TTC549 (cell line): Measurements from ENCODE around the gene TEK.

Experiments used
- FAIRE-seq: peaks from 2 replicates; lab custom pipeline; 2012; peaks lifted over from hg19 to GRCh38; lab: Jason Lieb, UNC

The TEK gene

DNA sequence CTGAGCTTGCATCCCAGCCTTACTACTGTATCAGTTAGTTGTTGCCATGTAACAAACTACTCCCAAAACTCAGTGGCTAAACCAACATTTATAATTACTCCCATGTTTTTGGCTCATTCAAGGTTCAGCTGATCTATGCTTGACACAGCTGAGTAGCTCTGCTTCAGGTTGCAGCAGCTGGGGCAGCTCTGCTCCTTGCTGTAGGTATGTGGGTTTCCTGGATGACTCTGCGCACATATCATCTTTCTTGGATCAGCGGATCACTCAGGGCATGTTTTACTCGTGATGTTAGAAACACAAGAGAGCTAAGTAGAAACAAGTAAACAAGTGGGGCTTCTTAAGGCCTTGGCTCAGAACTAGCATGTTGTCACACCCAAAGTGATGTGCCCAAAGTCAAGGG lies 15.1 kb downstream of the TEK start:
- FAIRE-seq: no peak

- no peak for FAIRE-seq
Measured at GRCh38 chr9:27125030-27125429, 16.0 kb downstream of the TEK start.

GRCh38 chr9:27125936-27126335 lies 16.9 kb downstream of the TEK start:
- FAIRE-seq: no peak

- no peak for FAIRE-seq
Measured at GRCh38 chr9:27126670-27127069, 17.6 kb downstream of the TEK start.

DNA sequence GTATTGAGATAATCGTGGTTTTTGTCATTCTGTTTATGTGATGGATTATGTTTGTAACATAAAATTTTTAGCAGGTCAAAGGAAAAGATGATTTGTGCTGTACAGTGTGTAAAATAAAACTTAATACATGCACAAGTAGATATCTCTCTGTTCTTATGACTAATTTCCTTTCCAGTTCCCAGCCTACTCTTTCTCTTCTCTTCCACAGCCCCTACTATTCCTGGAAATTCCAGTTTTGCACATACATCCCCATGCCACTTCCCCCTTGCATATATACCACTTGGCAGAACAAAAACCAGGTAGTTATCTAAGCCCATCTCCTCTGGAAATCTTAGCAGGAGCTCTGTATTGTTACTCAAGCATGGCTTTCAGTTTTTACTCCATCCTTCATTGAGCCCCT lies 20.2 kb downstream of the TEK start:
- FAIRE-seq: no peak

GRCh38 chr9:27131731-27132130 lies 22.7 kb downstream of the TEK start:
- FAIRE-seq: no peak

DNA sequence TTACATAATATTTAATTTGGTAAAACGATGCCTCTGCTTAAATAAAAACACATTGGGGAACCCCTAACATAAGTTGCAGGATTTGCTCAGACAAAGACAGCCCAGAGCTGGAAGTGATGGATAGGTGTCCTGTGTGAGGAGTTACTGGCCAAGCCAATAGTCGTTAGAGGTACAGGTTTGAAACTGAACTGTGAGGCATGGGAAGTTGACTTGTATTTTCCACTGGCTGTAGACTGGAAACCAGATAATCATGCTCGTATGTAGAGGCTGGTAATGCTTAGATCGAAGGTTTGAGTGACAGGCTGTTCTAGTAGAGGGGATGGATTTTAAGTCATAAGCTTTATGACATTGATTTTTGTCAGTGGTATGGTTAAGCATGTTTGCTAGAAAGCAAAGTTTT lies 24.8 kb downstream of the TEK start:
- FAIRE-seq: no peak

- FAIRE-seq: no peak
Measured at GRCh38 chr9:27142299-27142930, 33.4 kb downstream of the TEK start.

DNA sequence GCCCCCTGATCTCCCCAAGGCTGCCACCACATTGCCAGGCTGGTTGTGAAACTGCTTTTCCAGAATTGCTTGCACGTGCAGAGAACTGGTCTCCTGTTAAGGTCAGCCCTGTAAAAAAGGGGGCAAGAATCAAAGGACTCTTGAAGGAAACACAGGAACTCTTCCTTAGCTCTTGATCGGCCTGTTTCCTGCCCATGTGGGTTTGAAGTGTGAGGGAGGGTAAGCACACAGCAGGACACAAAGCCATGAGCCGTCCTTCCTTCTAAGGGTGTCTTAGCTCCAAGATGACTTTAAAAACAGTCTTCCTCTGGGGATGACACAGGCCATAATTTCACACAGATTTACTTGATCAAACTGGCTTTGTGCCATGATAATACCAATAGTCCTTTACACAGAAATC lies 36.1 kb downstream of the TEK start:
- FAIRE-seq: no peak

DNA sequence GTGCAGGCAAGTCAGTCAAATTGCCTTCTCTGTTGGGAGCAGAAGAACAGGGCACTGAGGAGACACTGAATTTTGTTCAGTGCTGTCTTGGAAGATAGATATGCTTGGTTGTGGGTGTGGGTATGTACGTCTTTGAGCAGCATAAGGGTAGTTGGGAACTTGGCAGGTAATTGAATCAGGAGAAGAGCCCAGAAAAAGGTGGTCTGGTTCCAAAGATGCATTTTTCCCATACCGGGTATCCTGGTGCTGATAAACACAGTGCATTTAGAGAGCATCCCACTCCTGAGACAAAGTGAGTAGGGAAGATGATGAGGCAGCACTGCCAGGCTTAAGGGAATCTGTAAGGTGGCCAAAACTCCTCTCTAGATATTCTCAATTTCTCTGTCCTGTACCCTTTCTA lies 40.6 kb downstream of the TEK start:
- no peak for FAIRE-seq

DNA sequence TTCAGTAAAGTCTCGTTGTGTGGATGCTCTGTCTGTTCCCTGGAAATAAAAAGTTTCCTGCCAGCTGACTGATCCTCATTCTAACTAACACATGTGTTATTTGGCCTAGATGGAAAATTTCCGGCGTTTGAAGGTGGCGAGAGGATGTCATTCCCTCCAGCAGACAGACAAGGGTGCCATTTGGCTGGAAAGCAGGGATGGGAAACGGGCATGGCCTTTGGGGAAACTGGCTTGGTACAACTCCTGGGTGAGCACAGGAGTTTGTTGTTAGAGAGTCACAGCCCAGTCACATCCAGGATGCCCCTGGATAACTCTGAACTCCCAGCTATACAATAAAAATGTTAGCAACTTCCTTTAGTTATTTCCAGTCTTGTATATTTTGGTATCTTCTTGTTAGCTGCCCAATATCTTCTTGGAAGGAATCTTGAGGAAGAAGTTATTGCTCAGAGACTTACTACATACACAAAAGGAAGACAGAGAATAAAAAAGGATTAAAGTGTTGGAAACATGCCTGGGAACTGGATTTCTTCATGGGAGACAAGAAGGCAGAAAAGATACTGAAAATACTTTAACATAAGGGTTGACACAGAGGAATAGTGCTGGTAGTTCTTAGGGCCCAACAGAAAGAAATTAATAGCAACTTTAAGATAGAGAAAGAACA lies 41.9 kb downstream of the TEK start:
- no peak for FAIRE-seq

DNA sequence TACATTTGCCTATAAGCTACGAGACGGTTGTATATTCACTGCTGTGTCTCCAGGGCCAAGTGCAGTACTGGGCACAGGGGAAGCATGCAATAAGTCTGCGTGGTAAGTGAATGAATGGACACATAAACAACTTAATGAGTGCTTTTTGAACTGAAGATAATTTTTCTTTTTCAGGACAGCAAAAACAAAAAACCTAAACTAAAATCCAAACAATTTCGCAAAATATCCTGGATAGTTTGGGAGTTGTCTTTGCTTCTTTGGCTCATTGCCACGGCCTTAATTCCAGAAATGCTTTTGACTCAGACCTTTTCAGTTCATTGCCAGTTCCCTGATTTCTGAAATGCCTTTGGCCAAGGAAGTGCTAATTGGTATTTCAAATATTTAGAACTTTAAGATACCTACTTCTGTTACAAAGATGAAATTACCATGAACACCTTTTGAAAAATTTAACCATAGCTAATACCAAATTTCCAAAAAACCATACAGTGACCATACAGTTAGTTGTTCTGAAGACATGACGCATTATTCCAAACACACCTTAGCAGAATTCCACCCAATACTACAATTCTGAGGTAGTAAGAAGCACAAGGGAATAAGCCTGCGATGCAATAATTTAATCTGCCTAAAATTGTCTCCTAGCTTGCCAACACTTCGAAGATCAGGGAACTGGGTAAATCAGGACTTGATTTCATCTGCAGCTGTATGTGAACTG lies 42.8 kb downstream of the TEK start:
- FAIRE-seq: no peak

- no peak for FAIRE-seq
Measured at GRCh38 chr9:27152405-27152718, 43.3 kb downstream of the TEK start.

GRCh38 chr9:27154908-27155307 lies 45.9 kb downstream of the TEK start:
- FAIRE-seq: no peak

DNA sequence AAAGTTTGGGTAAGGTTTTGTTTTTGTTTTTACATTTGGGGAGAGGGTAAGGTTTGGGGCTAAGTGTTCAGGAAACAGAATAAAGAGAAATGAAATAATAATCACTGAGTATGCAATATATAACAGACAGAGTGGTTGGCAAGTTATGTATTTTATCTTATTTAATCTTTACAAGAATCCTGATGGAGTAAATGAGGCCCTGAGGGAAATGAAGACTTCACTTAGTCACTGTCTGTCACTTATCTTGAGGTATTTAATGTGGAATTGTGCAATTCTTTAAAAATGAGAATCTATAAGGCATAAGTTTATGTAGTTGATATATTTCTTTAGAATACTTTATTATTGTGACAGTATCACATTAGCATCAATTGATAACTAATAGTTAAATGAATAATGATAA lies 48.1 kb downstream of the TEK start:
- no peak for FAIRE-seq

- no peak for FAIRE-seq
Measured at GRCh38 chr9:27157736-27158135, 48.7 kb downstream of the TEK start.

- no peak for FAIRE-seq
Measured at GRCh38 chr9:27160636-27161035, 51.6 kb downstream of the TEK start.

GRCh38 chr9:27162045-27162444 lies 53.0 kb downstream of the TEK start:
- no peak for FAIRE-seq

GRCh38 chr9:27165068-27165467 lies 56.0 kb downstream of the TEK start:
- no peak for FAIRE-seq

- FAIRE-seq: no peak
Measured at GRCh38 chr9:27165670-27166069, 56.6 kb downstream of the TEK start.

DNA sequence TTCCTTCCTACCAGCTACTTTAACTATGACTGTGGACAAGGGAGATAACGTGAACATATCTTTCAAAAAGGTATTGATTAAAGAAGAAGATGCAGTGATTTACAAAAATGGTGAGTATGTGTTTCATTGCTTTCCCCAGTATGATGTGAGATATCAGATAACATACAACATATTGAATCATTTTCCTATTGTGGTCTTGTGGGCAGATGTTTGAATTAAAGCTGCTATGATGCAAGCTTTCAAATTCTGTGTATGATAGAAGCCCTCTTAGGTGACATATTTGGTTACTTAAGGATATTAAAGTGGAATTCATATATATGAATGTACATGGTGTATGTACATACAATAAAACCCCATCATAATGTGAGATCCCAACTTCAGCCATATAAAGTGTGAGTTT lies 59.5 kb downstream of the TEK start:
- no peak for FAIRE-seq

GRCh38 chr9:27168951-27169350 lies 59.9 kb downstream of the TEK start:
- no peak for FAIRE-seq

DNA sequence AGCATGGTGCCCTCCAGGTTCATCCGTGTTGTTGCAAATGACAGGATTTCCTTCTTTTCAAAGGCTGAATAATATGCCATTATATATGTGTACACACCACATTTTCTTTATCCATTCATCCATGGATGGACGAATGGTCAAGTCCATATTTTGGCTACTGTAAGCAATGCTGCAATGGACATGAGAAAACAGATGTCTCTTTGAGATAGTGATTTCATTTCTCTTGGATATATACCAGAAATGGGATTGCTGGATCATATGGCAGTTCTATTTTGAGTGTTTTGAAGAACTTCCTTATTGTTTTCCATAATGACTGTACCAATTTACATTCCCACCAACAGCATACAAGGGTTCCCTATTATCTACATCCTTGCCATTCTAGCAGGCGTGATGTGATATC lies 67.9 kb downstream of the TEK start:
- no peak for FAIRE-seq

DNA sequence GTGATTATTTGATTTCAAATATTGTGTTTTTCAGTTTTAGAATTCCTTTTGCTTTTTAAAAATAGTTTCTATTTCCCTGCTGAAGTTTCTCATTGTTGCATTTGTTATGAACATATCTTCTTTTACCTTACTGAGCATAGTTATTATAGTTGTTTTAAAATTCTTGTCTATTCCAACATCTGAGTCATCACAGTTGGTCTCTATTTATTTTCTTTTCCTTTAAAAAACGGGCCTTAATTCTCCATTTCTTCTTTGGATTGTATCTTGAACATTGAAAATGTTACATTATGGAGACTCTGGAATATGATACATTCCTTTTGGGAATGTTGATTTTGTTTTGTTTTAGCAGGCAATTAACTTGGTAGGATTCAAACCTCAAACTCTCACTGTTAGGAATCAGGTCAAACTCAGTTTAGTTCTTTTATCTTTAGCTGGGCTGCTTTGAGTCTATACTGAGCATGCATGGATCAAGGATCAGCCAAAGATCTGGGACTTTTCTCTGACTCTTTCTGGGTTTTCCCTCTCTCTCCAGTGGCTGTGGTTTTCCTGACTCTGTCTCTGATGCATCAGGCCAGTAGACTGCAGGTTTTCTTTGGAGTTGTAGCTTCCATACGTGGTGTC lies 70.3 kb downstream of the TEK start:
- no peak for FAIRE-seq
